ENCODE measurements around the gene GALNT10.

GALNT10 gene

DNA sequence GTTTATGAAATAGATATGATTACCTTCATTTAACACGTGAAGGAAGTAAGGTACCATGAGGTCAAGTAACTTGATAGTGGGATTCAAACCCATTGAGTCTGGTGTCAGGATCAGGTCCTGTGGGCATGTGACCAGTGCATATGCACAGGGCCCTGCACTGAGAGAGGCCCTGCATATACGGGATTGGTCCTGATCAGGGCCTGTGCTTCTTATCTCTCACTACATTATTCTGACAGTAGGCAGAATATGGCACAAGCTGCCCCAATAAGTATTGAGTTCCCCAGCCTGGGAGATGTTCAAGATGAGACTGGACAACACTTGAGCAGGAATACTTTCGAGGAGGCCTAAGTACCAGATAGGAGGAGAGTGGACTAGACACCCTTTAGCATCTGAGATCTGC lies 44.0 kb downstream of the GALNT10 start:
- DNase-seq (ENCODE audit: low read depth, low spot score): no peak

GRCh38 chr5:154236011-154236410 lies 45.5 kb downstream of the GALNT10 start:
- no peak for DNase-seq (ENCODE audit: low read depth, low spot score)

- DNase-seq (ENCODE audit: low read depth, low spot score): no peak
Measured at GRCh38 chr5:154236536-154237375, 46.2 kb downstream of the GALNT10 start.

GRCh38 chr5:154237376-154237743 lies 46.8 kb downstream of the GALNT10 start:
- DNase-seq (ENCODE audit: low read depth, low spot score): no peak

- no peak for DNase-seq (ENCODE audit: low read depth, low spot score)
Measured at GRCh38 chr5:154237946-154238345, 47.4 kb downstream of the GALNT10 start.

GRCh38 chr5:154238776-154239481 lies 48.4 kb downstream of the GALNT10 start:
- DNase-seq (ENCODE audit: low read depth, low spot score): no peak

DNA sequence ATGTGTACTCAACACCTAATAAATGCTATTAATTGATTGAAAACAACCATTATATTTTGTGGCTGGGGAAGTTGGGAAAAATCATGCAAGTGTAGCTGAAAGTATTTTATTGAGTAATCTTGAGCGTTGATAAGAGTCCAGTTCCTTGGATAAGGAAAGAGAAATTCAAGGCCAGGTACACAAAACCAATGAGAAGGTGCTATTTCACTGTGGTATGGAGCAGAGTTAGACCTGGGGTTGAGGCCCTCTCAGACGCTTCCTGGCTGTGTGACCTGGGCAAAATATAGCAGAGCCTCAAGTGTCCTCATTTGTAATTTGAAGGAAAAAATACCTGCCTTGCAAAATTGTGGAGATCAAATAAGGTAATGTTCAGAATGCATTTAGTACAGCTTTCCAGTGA lies 50.1 kb downstream of the GALNT10 start:
- DNase-seq (ENCODE audit: low read depth, low spot score): no peak

DNA sequence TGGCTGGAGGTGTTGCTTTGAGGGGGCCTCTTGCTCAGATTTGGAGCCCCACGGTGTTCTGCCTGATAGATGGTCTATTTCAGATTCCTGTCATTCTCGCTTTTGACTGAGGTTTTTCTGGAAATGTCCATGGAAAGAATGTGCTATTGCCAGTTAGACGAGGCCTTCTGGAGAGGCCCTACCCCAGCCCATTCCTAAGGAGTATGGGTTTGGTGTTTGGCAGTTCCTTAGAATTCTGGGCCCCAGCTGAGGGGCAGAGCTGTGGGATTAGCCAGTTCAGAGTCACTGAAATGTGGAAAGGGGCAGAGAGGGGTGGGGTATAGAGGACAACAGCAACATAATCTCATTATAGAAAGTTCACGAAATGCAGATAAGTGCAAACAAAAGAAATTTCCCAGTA lies 50.5 kb downstream of the GALNT10 start:
- no peak for DNase-seq (ENCODE audit: low read depth, low spot score)

DNA sequence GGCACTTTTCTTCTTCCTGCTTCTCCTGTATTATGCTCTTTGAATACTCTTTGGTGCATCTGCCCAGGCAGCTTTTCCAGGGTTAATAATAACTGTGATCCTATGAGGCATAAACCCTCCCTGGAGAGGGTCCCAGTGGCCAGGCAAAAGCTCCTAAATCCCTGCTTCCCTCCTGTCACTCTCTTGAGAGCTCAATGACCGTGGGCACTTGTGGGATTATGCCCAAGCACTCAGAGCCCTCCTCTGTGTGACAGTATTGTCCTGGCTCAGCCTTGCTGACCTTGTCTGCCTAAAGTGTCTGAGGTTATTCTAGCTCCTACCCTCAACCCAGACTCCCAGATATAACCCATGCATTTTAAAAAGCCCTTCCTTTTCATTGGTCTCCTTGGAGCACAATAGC lies 51.9 kb downstream of the GALNT10 start:
- no peak for DNase-seq (ENCODE audit: low read depth, low spot score)

- no peak for DNase-seq (ENCODE audit: low read depth, low spot score)
Measured at GRCh38 chr5:154242964-154243376, 52.4 kb downstream of the GALNT10 start.

- no peak for DNase-seq (ENCODE audit: low read depth, low spot score)
Measured at GRCh38 chr5:154243736-154244135, 53.2 kb downstream of the GALNT10 start.

DNA sequence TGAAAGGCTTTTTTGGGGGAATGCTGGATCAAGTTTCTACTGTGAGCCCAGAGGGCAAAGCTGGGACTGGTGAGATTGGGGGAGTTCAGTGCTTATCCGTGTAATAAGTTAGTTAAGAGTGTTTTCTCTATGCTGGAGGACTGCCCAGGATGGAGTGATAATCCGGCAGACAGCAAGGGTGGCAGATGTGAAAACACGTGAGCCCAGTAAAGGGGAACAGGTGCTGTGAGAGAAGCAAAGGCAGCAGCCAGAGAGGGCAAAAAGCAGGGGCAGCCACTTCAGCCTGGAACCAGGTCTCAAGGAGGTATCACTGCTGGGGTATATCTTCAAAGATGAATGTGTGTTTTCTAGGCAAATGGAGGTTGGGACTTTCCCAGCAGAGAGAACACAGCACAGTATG lies 53.9 kb downstream of the GALNT10 start:
- no peak for DNase-seq (ENCODE audit: low read depth, low spot score)

- DNase-seq (ENCODE audit: low read depth, low spot score): no peak
Measured at GRCh38 chr5:154248691-154249090, 58.2 kb downstream of the GALNT10 start.

DNA sequence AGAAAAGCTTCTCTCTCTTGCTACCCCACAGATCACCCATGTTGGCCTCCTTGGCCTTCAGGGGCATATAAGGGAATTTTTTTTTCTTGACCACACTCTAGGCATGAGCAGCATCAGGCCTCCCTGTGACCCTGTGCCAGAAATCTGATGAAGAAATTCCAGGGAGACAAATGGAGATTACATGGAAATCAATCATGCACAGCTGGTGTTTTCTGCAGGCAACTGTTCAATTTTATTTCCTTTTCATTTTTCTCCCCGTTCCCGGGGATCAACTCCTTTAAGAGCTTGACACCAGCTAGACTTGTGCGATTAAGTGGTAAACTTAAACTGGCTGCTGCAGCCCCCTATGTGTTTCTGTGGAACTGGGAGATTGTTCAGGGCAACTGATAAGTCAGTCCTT lies 59.3 kb downstream of the GALNT10 start:
- no peak for DNase-seq (ENCODE audit: low read depth, low spot score)

DNA sequence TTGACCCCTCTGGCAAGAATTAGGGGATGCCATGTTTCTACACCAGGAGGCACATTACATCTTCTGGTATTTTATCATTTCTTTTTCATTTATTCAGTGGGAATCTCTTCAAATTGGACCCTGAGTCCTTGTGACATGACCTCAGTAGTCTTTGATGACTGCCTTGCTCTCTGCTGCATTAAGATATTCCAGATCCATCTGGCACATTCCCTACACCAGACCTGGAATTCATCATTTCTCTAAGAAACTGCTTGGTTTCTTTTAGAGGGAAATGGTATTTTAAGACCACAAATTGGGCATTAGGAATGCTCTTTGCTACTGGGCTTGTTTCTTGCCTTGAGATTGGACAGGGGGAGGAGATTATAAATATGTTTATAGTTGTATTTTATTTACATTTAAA lies 61.0 kb downstream of the GALNT10 start:
- no peak for DNase-seq (ENCODE audit: low read depth, low spot score)

- DNase-seq (ENCODE audit: low read depth, low spot score): no peak
Measured at GRCh38 chr5:154253807-154254206, 63.3 kb downstream of the GALNT10 start.

DNA sequence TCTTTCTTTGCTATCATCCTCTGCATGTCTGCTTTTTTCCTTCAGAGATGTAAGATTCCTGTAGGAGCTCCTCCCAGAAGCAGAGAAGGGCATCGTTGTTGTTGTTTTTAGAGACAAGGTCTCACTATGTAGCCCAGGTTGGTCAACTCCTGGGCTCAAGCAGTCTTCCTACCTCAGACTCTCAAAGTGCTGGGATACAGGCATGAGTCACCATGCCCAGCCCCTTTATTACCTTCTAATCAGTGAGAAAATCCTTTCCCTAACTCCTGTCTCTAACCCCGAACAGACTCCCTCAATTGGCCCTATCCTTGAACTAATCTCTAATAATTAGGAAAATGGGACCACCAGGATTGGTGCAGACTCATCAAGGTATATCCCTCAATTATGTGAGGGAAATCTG lies 64.4 kb downstream of the GALNT10 start:
- DNase-seq (ENCODE audit: low read depth, low spot score): no peak

DNA sequence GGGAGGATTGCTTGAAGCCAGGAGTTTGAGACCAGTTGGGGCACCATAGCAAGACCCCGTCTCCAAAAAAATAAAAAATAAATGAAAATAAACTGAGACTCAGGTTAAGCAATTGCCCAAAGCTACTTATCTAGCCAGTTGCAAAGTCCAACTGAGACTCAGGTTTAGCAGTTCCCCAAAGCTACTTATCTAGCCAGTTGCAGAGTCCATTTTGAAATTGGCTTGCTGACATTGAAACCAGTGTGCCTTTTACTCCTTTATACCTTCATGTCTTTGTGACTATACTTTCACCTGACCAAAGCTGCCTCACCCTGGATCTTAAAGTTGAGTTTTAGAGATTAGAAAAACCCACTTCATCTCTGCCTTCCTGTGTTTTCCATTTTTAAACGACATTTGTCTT lies 66.5 kb downstream of the GALNT10 start:
- DNase-seq (ENCODE audit: low read depth, low spot score): no peak

DNA sequence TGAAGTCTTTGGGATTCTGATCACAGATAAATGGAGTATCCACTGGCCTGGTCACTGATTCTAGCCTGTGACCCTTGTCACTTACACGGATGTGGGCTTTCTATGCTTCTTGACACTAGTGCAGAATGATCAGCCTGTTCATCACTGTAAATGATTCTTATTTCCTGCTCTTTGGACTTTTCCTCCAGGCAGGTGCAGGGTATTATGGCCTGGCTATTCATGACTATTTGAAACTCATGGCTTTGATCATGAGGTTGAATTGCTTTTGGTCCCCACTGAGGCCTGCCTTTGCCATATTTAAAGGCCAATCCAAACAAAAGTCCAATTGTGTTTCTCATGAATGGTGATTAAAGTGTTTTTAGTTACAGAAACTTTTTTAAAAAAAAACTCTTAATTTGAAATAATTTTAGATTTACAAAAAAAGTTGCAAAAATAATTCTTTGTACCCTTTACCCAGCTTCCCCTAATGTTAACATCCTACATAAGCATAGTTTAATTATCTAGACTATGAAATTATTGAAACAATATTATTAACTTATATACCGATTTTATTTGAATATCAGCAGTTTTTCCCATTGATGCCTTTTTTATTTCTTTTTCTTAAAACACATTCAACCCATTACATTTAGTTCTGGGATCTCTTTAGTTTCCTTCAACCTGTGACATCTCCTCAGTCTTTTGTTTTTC lies 68.1 kb downstream of the GALNT10 start:
- DNase-seq (ENCODE audit: low read depth, low spot score): no peak

DNA sequence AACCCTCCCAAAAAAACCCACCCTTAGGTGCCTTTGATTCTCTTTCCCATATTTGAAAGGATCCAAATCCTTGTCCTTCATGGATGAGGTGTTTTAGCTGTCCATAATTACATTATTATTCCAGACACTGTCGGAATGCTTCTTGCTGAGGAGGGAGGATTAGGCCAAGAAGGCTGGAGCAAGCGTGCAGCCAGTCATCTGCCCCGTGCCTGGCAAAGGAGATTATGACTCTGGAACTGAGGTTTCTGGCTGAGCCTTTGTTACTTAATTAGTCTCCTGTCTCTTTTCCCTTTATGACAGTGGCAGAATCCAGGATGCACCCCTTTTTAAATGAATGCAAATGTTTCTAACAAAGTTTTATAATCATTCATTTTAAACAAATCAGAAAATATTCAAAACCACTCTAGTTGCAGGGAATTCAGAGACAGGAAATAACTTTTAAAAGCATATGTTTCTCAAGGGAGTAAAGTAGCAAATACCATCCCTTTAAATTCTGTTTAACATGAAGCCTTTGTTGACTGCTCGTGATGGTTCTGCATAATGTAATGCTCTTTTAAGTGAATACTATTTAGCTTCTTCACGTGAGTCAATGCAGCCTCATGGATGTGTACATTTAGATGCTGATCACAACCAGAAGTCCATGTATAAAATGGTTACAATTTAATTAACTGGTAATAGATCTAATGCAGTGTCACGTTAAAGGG lies 69.8 kb downstream of the GALNT10 start:
- no peak for DNase-seq (ENCODE audit: low read depth, low spot score)

DNA sequence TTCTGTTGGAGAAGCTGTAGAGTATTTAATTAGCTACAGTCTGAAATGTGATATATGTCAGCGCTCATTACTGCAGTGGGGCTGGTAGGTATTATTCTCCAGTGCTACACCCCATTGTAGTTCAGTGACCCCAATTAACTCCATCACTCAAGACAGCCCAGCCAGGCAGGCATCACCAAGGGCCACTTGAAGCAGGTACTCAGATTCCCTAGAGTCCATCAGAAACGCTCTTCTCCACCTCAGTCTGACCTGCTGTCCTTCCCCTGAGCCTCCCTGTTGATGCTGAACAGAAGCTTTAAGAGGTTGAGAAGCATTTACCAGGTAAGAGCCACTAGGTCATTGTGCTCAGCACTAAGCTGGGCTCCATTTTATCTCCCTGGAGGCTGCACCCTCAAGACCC lies 71.8 kb downstream of the GALNT10 start:
- DNase-seq (ENCODE audit: low read depth, low spot score): no peak

Data from brain pericyte (primary cell).